GM11168 (cell line): Measurements from ENCODE around the gene PSMC4.
"Not testable (repeated sequence)": the region's sequence is repeated elsewhere in the genome, so short reads cannot be mapped to it uniquely, and the experiment has no call there.

Experiments used
- in situ Hi-C: fragments of 300-500 bp; cut with MboI; formaldehyde crosslinking; loops from one replicate; pipeline ENCODE4 v1.12.0; 2022; ENCODE audit warnings: low sequenced_read_pairs; ENCODE audit not compliant: unreplicated experiment

The PSMC4 gene

DNA sequence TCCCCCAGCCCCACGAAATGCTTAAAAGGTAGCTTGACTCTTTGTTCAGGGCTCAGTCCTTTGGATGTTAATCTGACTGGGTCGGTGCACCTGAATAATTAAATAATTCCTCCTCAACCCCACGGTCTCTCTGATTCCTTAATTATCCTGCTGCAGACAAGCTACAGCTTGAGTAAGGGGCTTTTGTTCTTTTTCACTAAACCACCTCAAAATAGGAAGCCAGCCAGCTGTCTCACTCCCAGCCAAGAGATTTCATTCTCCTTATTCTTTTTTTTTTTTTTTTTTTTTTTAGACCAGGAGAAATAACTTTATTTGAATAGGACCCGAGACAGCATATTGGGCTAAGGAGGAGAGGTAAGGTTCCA is 28.6 kb upstream of the PSMC4 start:
- in situ Hi-C loops, result no loop called here

DNA sequence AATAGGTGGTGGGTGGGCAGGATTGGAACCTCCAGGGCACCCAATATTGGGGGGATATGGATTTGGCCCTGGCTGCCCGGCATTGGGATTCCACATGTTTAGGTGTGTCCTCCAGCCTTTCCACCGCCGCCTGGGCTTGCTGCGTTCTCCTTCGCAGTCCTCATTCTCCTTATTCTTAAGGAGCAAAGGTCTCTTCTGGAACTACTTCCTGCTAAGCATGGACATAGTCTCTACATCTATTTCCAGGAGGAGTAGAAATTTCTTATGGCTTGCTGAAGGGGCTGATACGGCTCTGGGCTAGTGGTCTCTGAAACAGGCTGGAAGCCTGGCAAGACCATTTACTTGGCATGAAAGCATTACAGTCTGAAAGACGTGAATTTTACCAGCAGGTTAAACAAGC is 27.4 kb upstream of the PSMC4 start:
- in situ Hi-C loops, result no loop called here

- in situ Hi-C loops, result no loop called here
Observed at GRCh38 chr19:39946532-39946931, 24.4 kb upstream of the PSMC4 start.

GRCh38 chr19:39949026-39949747 is 21.8 kb upstream of the PSMC4 start:
- in situ Hi-C loops, result no loop called here

DNA sequence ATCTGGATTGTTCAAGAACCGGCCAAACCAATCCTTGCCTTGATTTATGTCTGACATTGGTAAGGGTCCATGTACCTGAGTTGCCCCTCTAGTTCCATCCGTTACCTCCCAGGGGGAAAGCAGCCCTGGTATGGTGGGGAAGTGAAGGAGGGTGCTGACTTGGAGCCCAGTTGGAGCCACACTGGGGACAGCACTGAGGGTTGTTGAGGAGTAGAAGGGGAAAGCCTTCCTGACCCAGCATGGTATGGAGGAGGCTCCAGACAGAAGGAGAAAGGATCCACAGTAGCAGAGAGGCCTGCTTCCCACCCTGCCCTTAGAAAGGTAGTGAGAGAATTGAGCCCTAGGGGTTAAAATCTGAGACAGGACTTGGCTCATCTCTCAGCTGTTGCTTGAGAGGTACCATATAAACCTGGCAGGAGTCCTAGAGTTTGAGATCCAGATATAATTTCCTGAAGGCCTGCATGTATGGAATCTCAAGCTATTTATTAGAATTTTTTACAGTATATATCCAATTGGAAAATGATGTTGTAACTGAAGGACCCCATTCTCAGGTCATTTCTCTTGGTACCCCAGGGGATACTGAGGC is 19.8 kb upstream of the PSMC4 start:
- in situ Hi-C loops, result no loop called here

DNA sequence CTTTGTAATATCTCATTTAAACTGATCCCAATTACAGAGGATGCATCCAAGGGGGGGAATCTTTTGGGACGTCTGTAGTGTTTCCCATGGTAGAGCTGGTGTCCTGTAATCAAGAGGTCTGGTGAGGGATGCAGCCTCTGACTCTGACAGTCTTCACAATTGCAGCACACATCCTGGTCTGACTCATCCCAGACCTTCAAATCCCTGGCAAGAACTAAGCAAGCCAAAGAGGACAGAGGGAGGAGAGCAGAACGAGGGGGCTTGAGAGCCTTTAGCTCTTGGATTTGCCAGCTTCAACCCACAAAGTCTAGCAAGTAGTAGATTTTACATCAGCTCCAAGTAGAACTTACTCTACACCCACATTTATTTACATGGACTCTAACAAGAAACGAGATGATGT is 19.3 kb upstream of the PSMC4 start:
- in situ Hi-C loops, result no loop called here

GRCh38 chr19:39953915-39954314 is 17.1 kb upstream of the PSMC4 start:
- in situ Hi-C loops, result no loop called here

DNA sequence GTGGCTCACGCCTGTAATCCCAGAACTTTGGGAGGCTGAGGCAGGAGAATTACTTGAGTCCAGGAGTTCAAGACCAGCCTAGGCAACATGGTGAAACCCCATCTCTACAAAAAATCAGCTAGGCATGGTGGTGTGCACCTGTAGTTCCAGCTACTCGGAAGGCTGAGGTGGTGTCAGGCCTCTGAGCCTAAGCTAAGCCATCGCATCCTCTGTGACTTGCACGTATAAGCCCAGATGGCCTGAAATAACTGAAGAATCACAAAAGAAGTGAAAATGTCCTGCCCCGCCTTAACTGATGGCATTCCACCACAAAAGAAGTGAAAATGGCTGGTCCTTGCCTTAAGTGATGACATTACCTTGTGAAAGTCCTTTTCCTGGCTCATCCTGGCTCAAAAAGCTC is 13.1 kb upstream of the PSMC4 start:
- in situ Hi-C loops, result not testable (repeated sequence)

- in situ Hi-C loops, result not testable (repeated sequence)
Observed at GRCh38 chr19:39958942-39959341, 12.0 kb upstream of the PSMC4 start.

DNA sequence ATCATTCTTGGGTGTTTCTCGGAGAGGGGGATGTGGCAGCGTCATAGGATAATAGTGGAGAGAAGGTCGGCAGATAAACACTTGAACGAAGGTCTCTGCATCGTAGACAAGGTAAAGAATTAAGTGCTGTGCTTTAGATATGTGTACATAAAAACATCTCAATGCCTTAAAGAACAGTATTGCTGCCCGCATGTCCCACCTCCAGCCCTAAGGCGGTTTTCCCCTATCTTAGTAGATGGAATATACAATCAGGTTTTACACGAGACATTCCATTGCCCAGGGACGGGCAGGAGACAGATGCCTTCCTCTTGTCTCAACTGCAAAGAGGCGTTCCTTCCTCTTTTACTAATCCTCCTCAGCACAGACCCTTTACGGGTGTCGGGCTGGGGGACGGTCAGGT is 11.6 kb upstream of the PSMC4 start:
- in situ Hi-C loops, result not testable (repeated sequence)

DNA sequence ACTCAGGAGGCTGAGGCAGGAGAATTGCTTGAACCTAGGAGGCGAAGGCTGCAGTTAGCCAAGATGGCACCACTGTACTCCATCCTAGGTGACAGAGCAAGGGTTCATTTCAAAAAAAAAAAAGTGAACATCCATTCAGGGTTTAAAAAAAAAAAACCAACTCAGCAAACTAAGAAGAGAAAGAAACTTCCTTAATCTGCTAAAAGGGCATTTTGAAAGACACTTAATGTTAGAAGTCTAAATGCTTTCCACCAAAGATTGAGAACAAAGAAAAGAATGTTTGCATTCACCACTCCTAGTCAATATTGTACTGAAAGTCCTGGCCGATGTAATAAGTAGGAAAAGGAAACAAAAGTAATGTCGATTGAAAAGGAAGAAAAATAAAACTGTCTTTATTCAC is 7.1 kb upstream of the PSMC4 start:
- in situ Hi-C loops, result loop anchor here (10.0 kb wide), 1 partner anchor 59 kb away; no protein-coding TSS in a partner anchor

GRCh38 chr19:39966617-39967016 is 4.3 kb upstream of the PSMC4 start:
- in situ Hi-C loops, result loop anchor here (10.0 kb wide), 1 partner anchor 62 kb away; no protein-coding TSS in a partner anchor

DNA sequence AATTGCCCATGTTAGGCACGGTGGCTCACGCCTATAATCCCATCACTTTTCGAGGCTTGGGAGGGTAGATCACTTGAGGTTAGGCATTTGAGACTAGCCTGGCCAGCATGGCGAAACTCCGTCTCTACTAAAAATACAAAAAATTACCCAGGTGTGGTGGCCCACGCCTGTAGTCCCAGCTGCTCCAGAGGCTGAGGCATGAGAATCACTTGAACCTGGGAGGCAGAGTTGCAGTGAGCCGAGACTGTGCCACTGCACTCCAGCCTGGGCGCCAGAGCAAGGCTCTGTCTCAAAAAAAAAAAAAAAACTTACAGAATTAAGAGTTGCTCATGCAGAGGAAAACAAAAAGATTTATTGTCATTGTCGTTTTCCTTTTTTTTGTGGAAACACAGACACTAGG is 3.4 kb upstream of the PSMC4 start:
- in situ Hi-C loops, result loop anchor here (10.0 kb wide), 1 partner anchor 63 kb away; no protein-coding TSS in a partner anchor

DNA sequence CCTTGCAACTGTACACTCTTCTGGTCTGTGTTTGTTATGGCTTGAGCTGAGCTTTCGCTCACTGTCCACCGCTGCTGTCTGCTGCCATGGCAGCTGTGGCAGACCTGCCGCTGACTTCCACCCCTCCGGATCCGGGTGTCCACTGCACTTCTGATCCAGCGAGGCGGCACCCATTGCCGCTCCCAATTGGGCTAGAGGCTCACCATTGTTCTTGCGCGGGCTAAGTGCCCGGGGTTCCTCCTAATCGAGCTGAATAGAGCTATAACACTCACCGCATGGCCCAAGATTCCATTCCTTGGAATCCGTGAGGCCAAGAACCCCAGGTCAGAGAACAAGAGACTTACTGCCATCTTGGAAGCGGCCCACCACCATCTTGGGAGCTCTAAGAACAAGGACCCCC is 2.2 kb upstream of the PSMC4 start:
- in situ Hi-C loops, result loop anchor here (10.0 kb wide), 1 partner anchor 64 kb away; no protein-coding TSS in a partner anchor

DNA sequence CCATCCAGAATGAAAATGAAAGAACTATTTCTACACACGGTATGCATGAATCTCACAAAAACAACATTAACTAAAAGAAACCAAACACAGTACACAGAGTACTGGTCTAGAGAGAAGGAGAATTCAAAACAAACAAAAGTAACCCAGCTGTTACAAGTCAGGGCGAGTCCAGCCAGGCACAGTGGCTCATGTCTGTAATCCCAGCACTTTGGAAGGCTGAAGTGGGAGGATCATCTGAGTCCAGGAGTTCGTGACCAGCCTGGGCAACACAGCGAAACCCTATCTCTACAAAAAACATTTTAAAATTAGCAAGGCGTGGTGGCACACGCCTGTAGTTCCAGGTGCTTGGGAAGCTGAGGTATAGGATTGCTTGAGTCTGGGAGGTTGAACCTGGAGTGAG is 1.7 kb upstream of the PSMC4 start:
- in situ Hi-C loops, result loop anchor here (10.0 kb wide), 1 partner anchor 64 kb away; no protein-coding TSS in a partner anchor

DNA sequence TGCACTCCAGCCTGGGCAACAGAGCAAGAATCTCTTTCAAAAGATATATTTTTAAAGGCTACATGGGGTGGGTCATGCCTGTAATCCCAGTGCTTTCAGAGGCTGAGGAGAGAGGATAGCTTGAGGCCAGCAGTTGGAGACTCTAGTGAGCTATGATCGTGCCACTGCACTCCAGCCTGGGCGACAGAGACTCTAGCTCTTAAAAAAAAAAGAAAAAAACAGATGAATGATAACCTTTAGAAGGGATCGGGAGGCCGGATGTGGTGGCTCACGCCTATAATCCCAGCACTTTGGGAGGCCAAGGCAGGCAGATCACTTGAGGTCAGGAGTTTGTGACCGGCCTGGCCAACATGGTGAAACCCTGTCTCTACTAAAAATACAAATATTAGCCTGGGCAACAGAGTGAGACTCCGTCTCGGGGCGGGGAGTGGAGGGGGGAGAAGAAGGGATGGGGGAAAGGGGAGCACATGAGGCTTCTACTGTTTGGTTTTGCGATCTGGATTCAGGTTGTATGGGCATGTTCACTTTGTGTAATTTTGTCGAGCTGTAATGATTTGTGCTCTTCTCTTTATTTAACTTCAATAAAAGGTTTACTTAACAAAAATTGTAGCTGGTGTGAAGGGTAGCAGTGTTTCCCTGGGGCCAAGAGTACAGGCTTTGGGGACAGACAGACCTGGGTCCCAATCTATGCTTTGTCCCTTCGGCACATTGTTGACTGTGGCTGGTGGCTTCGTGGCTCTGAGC is 1.1 kb upstream of the PSMC4 start:
- in situ Hi-C loops, result loop anchor here (10.0 kb wide), 1 partner anchor 65 kb away; no protein-coding TSS in a partner anchor

DNA sequence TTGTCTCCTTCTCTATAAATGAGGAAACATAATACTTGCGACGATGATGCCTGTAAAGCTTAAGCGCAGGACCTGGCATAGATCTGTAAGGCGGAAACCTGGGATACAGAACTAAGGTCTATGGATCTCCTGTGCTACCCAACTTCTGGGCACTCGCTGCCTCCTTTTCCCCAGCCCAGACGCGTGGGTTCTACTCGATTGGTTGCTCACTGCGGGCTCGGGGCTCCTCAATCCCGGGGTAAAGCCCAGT is 615 bp upstream of the PSMC4 start:
- in situ Hi-C loops, result no loop called here

DNA sequence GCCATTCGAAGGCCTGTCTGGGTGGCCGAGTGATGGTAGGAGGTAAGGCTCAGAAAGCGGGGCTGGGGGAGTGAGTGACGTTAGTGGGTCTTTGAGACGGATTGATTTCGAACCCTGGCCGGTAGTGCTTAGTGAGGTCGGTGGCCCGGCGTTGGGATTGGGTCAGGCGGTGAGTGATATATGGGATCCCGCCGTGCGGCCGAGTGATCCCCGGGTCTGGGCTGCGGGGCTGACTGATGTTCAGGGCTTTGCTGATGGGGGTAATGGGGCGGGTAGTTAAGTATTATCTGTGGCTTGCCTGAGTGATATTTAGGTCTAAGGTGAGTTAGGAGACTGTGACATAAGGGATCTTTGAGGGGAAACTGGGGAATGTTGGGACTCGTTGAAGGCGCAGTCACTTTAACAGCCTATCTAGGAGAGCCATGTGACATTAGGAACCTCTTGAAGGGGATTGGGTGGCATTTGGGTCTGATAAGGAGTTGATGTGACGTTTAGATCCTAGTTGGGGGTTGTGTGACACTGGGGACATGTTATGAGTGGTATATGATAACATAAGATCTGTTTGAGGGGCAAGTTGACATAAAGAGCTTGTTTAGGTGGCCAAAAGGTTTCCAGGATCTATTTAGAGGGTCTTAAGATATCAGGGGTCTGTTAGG is 543 bp downstream of the PSMC4 start:
- in situ Hi-C loops, result no loop called here

DNA sequence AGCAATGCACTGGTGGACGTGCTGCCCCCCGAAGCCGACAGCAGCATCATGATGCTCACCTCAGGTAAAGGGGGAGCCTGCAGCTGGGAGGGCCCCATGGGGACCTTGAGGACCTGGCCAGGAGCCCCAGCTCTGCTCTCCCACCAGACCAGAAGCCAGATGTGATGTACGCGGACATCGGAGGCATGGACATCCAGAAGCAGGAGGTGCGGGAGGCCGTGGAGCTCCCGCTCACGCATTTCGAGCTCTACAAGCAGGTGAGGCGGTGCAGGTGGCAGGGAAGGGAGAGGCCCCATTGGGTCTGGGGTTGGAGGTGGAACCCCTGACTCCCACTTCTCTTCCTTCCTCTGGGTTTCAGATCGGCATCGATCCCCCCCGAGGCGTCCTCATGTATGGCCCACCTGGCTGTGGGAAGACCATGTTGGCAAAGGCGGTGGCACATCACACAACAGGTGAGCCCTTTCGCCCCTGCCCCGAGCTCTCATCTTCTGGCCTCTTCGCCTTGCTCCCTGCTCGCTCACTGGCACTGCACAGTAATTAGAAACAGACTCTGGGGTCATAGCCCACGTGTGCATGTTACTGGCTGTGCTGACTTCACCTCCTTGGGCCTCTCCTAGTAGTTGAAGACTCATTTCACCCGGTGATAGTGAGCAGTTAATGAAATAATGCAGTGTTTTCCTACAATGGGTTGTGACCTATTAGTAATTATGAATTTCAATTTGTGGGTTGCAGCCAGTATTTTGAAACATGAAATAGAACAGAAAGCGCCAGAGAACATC is 3.6 kb downstream of the PSMC4 start:
- in situ Hi-C loops, result no loop called here

- in situ Hi-C loops, result no loop called here
Observed at GRCh38 chr19:39982883-39983282, 11.9 kb downstream of the PSMC4 start.
